Activated CD4-positive, alpha-beta T cell treated with anti-CD3 and anti-CD28 coated beads, Interleukin-2, amount 50 U/mL, for 24 hours (primary cell): ENCODE data around the gene COX7A2.

Source experiments
- DNase-seq, 2 donors: peaks; one replicate each; pipeline ENCODE4 v3.0.0-alpha.2; 2020; ENCODE audit warnings: low read depth in 1 of 2, low spot score in 1 of 2

COX7A2 gene

DNA sequence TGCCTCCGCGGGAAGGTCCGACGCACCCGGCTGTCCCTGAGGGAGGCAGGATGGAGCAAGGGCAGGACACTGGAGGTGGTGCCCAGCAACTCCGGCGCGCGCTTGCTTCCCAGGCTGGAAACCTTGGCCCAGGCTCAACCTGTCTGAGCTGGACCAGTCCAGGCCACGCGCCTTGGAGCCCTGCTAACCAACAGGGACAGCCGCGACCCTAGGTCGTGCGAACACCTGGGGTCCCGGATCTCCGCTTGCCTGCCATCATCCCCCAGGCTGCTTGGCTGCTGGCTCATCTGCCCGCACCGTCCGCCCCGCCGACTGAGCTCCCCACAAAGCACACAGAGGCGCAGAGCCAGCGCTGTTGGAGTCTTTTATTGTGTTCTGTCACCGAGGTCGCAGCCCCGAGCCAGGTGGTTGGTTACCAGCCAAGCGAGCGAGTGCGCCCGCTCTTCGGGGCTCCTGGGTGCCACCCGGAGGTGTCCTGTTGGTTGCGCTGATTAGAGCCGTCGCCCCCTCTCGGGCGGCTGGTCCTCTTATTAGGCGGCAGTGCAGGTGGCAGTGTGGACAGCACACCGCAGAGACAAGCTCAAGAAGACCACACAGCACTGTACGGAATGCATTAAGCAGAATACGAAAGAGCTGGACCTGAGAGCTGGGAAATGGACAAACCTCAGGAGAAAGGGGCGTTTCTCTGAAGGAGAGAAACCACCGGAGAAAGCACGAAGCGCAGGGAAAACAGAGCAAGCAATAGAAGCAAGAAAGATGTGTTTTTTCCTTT is 41.5 kb downstream of the COX7A2 start:
- DNase-seq, result no peak

GRCh38 chr6:75201021-75201420 is 42.6 kb downstream of the COX7A2 start:
- DNase-seq, result no peak

DNA sequence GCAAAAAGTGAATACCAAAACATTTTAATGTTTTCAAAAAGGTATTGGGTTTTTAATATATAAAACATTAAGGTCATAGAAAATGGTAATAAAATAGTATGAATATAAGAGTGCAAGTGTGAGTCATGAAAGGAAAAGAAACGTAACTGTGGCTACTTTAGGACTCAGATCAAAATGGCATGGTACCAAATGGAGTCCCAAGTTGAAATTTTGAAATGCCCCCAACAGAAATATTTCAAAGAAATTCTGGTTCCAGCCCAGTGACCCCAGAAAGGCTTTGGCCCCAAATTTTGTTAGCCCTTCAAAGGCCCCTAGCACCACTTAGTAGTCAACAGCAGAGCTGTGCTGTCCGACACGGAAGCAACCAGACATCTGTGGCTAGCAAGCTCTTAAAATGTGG is 43.7 kb downstream of the COX7A2 start:
- DNase-seq, result no peak

GRCh38 chr6:75196081-75196687 is 47.4 kb downstream of the COX7A2 start:
- no peak for DNase-seq

DNA sequence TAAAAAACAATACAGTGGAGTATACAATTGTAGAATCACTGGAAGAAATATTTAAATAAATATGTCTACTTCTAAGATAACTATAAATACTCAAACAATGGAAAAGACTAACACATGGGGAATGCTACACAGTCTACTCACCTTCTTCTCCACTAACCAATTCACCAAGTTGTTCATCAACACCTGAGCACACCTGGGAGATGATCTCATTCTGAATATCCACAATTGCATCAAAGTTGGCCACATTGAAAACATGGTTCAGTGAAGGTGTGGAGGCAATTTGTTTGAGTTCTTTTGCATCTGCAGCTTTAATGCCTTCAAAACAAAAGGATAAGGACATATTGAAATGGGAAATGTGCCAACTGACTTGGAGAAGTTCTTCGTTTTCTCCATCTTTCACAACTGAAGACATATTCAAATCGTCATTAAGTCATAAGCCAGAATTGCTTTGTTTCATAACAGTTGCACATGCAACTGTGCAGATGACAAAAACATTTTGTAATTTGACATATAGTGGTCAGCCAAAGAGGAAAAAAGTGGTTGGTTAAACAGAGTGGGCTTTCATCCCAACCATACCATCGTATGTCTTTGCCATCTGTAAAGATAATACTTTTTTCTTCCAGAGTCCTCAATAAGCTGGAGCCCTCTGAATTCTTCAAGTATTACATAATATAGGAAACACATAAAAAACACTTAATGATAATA is 55.2 kb downstream of the COX7A2 start:
- DNase-seq, result no peak
